HCT116 (cell line): ENCODE data around the gene SLC38A2.
A peak's percentile ranks its signal among the peaks of the same experiment; 100 is the strongest.

Experiments
- EGR1 ChIP-seq: IDR thresholded peaks from 2 replicates; pipeline ENCODE4 v1.6.1; 2012; ENCODE audit warnings: low read depth
- EZH2phosphoT487 ChIP-seq: fragments of 200-600 bp; IDR thresholded peaks from 2 replicates; pipeline ENCODE4 v1.6.1; 2018; ENCODE audit warnings: antibody characterized with exemption, borderline replicate concordance
- JUND ChIP-seq: IDR thresholded peaks from 2 replicates; pipeline ENCODE4 v1.6.1; 2012
- POLR2AphosphoS5 ChIP-seq: IDR thresholded peaks from 2 replicates; pipeline ENCODE4 v1.6.1; 2011; ENCODE audit warnings: mild to moderate bottlenecking, low read depth, low read length, moderate library complexity
- YY1 ChIP-seq: IDR thresholded peaks from 2 replicates; pipeline ENCODE4 v1.6.1; 2011; ENCODE audit warnings: low read length, low read depth, moderate library complexity, mild to moderate bottlenecking; ENCODE audit not compliant: insufficient replicate concordance; ENCODE audit errors: extremely low read depth
- ZBTB33 ChIP-seq: IDR thresholded peaks from 2 replicates; pipeline ENCODE4 v1.6.1; 2011; ENCODE audit warnings: mild to moderate bottlenecking, low read length, moderate library complexity; ENCODE audit not compliant: insufficient replicate concordance; ENCODE audit errors: extremely low read depth
- ZFX ChIP-seq: fragments of 450-650 bp; IDR thresholded peaks from 2 replicates; pipeline ENCODE4 v1.6.1; 2017
- ZNF274 ChIP-seq: fragments of 200-500 bp; sonication (Bioruptor generic); IDR thresholded peaks from 2 replicates; pipeline ENCODE4 v1.6.1; 2014; ENCODE audit warnings: mild to moderate bottlenecking, low read depth, low read length, inconsistent platforms
- TF ChIP-seq, protein P1 (sequence below): IDR thresholded peaks from 2 replicates; pipeline ENCODE4 v1.6.1; 2012
- TF ChIP-seq, protein P2 (sequence below), 3 experiments: fragments of 200-600 bp in 1 of 3; sonication (generic) in 1 of 3; IDR thresholded peaks in 2 of 3; conservative IDR thresholded peaks in 1 of 3; 2 replicates each; pipeline ENCODE4 v1.5.1; 2012 to 2017; ENCODE audit warnings: low read depth in 2 of 3, low read length in 2 of 3, antibody characterized with exemption in 1 of 3, borderline replicate concordance in 1 of 3, control low read depth in 1 of 3, mild to moderate bottlenecking in 1 of 3, mixed read lengths in 1 of 3, mixed run types in 1 of 3, moderate library complexity in 1 of 3; ENCODE audit not compliant: insufficient read depth in 1 of 3
- TF ChIP-seq, protein P3 (sequence below): IDR thresholded peaks from 2 replicates; pipeline ENCODE4 v1.6.1; 2012

DNA sequence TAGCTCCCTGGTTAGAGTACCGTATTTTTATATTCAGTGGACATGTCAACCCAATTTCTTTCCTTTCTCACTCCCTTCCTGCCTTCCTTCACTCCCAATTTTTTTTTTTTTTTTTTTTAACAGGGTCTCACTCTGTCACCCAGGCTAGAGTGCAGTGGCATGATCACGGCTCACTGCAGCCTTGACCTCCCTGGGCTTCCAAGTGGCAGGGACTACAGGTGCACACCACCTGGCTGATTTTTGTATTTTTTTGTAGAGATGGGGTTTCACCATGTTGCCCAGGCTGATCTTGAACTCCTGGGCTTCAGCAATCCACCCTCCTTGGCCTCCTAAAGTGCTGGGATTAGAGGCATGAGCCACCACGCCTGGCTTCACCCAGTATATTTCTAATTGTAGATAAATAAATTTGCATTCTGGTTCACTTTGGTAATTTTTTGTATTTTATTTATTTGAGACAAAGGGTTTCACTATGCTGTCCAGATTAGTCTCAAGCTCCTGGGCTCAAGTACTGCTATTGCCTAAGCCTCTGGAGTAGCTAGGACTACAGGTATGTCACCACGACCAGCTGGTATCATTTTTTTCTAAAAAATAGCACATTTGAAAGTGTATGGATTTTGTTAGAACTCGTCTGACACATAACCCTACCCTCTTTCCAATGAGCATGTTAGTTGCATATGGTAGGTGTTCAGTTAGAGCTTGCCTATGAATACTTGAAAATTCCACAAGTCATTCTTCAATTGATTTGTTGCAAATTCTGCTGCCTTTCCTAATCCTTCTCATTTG lies 15.7 kb downstream of the SLC38A2 start:
- TF ChIP-seq ZBTB33 (no peak), YY1 (no peak), ZNF274 (no peak), EGR1 (0 out of 2 replicates have a peak, but pooled peaks have one; percentile 7), ZFX (no peak), JUND (peak; percentile 7), POLR2AphosphoS5 (no peak), EZH2phosphoT487 (no peak)
- TF ChIP-seq, protein P1, sequence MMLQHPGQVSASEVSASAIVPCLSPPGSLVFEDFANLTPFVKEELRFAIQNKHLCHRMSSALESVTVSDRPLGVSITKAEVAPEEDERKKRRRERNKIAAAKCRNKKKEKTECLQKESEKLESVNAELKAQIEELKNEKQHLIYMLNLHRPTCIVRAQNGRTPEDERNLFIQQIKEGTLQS: no peak
- TF ChIP-seq, protein P2, sequence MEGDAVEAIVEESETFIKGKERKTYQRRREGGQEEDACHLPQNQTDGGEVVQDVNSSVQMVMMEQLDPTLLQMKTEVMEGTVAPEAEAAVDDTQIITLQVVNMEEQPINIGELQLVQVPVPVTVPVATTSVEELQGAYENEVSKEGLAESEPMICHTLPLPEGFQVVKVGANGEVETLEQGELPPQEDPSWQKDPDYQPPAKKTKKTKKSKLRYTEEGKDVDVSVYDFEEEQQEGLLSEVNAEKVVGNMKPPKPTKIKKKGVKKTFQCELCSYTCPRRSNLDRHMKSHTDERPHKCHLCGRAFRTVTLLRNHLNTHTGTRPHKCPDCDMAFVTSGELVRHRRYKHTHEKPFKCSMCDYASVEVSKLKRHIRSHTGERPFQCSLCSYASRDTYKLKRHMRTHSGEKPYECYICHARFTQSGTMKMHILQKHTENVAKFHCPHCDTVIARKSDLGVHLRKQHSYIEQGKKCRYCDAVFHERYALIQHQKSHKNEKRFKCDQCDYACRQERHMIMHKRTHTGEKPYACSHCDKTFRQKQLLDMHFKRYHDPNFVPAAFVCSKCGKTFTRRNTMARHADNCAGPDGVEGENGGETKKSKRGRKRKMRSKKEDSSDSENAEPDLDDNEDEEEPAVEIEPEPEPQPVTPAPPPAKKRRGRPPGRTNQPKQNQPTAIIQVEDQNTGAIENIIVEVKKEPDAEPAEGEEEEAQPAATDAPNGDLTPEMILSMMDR (IDR thresholded peaks at IDR 0.05 in 2 of 3, conservative IDR thresholded peaks at IDR 0.05 in 1 of 3; ENCODE audit: borderline replicate concordance in 1 of 3, insufficient read depth in 1 of 3, low read depth in 2 of 3, low read length in 2 of 3): no peak
- TF ChIP-seq, protein P3, sequence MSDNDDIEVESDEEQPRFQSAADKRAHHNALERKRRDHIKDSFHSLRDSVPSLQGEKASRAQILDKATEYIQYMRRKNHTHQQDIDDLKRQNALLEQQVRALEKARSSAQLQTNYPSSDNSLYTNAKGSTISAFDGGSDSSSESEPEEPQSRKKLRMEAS: 0 out of 2 replicates have a peak, but pooled peaks have one; percentile 4
